HCT116 (cell line): ENCODE results near the gene SLC16A3.

Experiments used
- ELF1 ChIP-seq: IDR thresholded peaks from 2 replicates; pipeline ENCODE4 v1.6.1; 2012; ENCODE audit warnings: low read depth, borderline replicate concordance
- EZH2 ChIP-seq: fragments of 200-600 bp; sonication (generic); IDR thresholded peaks from 2 replicates; pipeline ENCODE4 v1.6.1; 2017; ENCODE audit warnings: antibody characterized with exemption, mixed run types
- MAX ChIP-seq: IDR thresholded peaks from 2 replicates; pipeline ENCODE4 v1.6.1; 2012
- POLR2A ChIP-seq: IDR thresholded peaks from 2 replicates; pipeline ENCODE4 v1.7.0; 2011; ENCODE audit warnings: borderline replicate concordance; ENCODE audit not compliant: insufficient read depth, insufficient read length; ENCODE audit errors: extremely low read depth
- POLR2AphosphoS5 ChIP-seq: IDR thresholded peaks from 2 replicates; pipeline ENCODE4 v1.6.1; 2011; ENCODE audit warnings: mild to moderate bottlenecking, low read depth, low read length, moderate library complexity
- TF ChIP-seq, protein P1 (sequence below), 3 experiments: fragments of 200-600 bp in 1 of 3; sonication (generic) in 1 of 3; IDR thresholded peaks in 2 of 3; conservative IDR thresholded peaks in 1 of 3; 2 replicates each; pipeline ENCODE4 v1.5.1; 2012 to 2017; ENCODE audit warnings: low read depth in 2 of 3, low read length in 2 of 3, antibody characterized with exemption in 1 of 3, borderline replicate concordance in 1 of 3, control low read depth in 1 of 3, mild to moderate bottlenecking in 1 of 3, mixed read lengths in 1 of 3, mixed run types in 1 of 3, moderate library complexity in 1 of 3; ENCODE audit not compliant: insufficient read depth in 1 of 3
- TF ChIP-seq, protein P2 (sequence below): IDR thresholded peaks from 2 replicates; pipeline ENCODE4 v1.6.1; 2012; ENCODE audit warnings: low read depth

DNA sequence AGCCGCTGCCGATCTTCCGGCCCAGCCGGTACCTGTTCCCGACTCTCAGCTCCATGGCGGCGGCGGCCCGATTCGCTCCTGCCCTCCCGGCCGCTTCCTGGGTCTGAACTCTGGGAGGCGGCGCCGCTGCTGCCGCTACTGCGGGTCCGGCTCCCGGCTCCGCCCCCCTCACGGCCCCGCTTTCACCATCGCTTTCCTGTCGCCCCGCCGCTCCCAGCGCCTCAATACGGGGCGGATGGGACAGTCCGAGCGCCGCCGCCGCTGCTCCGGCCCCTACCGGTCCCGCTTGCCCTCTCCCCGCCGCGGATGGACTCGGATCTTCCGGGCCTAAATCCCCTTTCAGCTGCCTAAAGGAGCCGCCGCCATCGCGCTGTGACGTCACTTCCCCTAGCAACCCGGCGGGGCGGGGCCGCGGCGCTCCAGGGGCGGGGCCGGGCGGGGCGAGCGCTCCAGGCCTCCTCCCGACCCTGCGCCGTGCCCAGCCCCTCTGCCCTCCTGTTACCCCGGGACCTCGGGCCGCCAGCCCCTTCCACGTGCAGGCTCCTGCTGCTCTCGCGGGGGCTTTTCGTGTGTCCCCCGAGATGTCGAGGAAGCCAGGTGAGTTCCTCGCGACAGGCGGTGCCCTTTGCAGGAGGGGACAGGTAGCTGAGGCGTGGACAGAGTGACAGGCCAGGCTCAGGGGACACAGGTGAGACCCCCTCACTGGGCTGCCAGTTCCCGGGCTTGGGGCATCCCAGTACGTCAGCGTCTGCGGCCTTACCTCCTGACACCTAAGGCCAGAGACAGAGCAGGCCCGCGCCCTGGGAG, 44.7 kb downstream of the SLC16A3 start, which contains the start of gene CSNK1D:
- TF ChIP-seq, protein P1, sequence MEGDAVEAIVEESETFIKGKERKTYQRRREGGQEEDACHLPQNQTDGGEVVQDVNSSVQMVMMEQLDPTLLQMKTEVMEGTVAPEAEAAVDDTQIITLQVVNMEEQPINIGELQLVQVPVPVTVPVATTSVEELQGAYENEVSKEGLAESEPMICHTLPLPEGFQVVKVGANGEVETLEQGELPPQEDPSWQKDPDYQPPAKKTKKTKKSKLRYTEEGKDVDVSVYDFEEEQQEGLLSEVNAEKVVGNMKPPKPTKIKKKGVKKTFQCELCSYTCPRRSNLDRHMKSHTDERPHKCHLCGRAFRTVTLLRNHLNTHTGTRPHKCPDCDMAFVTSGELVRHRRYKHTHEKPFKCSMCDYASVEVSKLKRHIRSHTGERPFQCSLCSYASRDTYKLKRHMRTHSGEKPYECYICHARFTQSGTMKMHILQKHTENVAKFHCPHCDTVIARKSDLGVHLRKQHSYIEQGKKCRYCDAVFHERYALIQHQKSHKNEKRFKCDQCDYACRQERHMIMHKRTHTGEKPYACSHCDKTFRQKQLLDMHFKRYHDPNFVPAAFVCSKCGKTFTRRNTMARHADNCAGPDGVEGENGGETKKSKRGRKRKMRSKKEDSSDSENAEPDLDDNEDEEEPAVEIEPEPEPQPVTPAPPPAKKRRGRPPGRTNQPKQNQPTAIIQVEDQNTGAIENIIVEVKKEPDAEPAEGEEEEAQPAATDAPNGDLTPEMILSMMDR (IDR thresholded peaks at IDR 0.05 in 2 of 3, conservative IDR thresholded peaks at IDR 0.05 in 1 of 3; ENCODE audit: borderline replicate concordance in 1 of 3, insufficient read depth in 1 of 3, low read depth in 2 of 3, low read length in 2 of 3) = no peak
- peak; percentile 86 for TF ChIP-seq MAX
- TF ChIP-seq EZH2 = no peak
- TF ChIP-seq, protein P2, sequence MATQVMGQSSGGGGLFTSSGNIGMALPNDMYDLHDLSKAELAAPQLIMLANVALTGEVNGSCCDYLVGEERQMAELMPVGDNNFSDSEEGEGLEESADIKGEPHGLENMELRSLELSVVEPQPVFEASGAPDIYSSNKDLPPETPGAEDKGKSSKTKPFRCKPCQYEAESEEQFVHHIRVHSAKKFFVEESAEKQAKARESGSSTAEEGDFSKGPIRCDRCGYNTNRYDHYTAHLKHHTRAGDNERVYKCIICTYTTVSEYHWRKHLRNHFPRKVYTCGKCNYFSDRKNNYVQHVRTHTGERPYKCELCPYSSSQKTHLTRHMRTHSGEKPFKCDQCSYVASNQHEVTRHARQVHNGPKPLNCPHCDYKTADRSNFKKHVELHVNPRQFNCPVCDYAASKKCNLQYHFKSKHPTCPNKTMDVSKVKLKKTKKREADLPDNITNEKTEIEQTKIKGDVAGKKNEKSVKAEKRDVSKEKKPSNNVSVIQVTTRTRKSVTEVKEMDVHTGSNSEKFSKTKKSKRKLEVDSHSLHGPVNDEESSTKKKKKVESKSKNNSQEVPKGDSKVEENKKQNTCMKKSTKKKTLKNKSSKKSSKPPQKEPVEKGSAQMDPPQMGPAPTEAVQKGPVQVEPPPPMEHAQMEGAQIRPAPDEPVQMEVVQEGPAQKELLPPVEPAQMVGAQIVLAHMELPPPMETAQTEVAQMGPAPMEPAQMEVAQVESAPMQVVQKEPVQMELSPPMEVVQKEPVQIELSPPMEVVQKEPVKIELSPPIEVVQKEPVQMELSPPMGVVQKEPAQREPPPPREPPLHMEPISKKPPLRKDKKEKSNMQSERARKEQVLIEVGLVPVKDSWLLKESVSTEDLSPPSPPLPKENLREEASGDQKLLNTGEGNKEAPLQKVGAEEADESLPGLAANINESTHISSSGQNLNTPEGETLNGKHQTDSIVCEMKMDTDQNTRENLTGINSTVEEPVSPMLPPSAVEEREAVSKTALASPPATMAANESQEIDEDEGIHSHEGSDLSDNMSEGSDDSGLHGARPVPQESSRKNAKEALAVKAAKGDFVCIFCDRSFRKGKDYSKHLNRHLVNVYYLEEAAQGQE = no peak
- TF ChIP-seq ELF1 = no peak
- peak; percentile 83 for TF ChIP-seq POLR2AphosphoS5
- TF ChIP-seq POLR2A = peak; percentile 71
